CD8-positive, alpha-beta memory T cell (primary cell): ENCODE results near the gene TECR. TPM values are rescaled to one million over a fixed set of nuclear protein-coding genes. Genes with fewer than 3 reads are reported as not detected.

ENCODE experiments used
- CTCF ChIA-PET: fragments of 350-600 bp; sonication (Branson Sonifier 250); formaldehyde crosslinking; loops from one replicate; lab custom pipeline; 2021; ENCODE audit warnings: antibody characterized with exemption; lab: Charles Lee
- POLR2A ChIA-PET: fragments of 350-600 bp; sonication (Branson Sonifier 250); formaldehyde crosslinking; loops from one replicate; lab custom pipeline; 2021; ENCODE audit warnings: antibody characterized with exemption; lab: Charles Lee
- DNase-seq, 5 donors: peaks; one replicate each; pipeline versions ENCODE4 v3.0.0 to v3.0.0-alpha.2; 2020 to 2022; ENCODE audit warnings: mixed read lengths in 1 of 5
- H3K27ac ChIP-seq: one replicate; pipeline ENCODE4 v1.7.0; 2013; ENCODE audit warnings: low read depth, mild to moderate bottlenecking, low read length, moderate library complexity
- H3K27me3 ChIP-seq: 2 replicates; pipeline ENCODE4 v1.7.0; 2013; ENCODE audit warnings: low read length, mild to moderate bottlenecking; ENCODE audit not compliant: insufficient read depth, poor library complexity, severe bottlenecking
- H3K36me3 ChIP-seq: 2 replicates; pipeline ENCODE4 v1.7.0; 2013; ENCODE audit warnings: mild to moderate bottlenecking, low read length, moderate library complexity; ENCODE audit not compliant: insufficient read depth
- H3K4me1 ChIP-seq: 2 replicates; pipeline ENCODE4 v1.7.0; 2013; ENCODE audit warnings: mild to moderate bottlenecking, low read length, moderate library complexity; ENCODE audit not compliant: insufficient read depth
- H3K4me3 ChIP-seq: 2 replicates; pipeline ENCODE4 v1.7.0; 2013; ENCODE audit warnings: mild to moderate bottlenecking, low read length
- H3K9me3 ChIP-seq: 2 replicates; pipeline ENCODE4 v1.7.0; 2013; ENCODE audit warnings: mild to moderate bottlenecking, low read length
- H3K27ac Mint-ChIP-seq, 8 donors: one replicate each; pipeline ENCODE4 v1.8.0; 2020 to 2021; ENCODE audit warnings: mixed read lengths in 8 of 8, mild to moderate bottlenecking in 6 of 8, inconsistent platforms in 3 of 8, moderate library complexity in 3 of 8
- H3K27me3 Mint-ChIP-seq, 2 donors: one replicate each; pipeline ENCODE4 v1.8.0; 2020 to 2021; ENCODE audit warnings: mixed read lengths in 2 of 2, mild to moderate bottlenecking in 1 of 2, moderate library complexity in 1 of 2
- H3K36me3 Mint-ChIP-seq, 3 donors: one replicate each; pipeline ENCODE4 v1.8.0; 2020 to 2021; ENCODE audit warnings: mixed read lengths in 3 of 3, inconsistent platforms in 1 of 3, mild to moderate bottlenecking in 1 of 3
- H3K4me1 Mint-ChIP-seq, 3 donors: one replicate each; pipeline ENCODE4 v1.8.0; 2020 to 2021; ENCODE audit warnings: mixed read lengths in 3 of 3, inconsistent platforms in 1 of 3, mild to moderate bottlenecking in 1 of 3
- H3K4me3 Mint-ChIP-seq, 7 donors: one replicate each; pipeline ENCODE4 v1.8.0; 2020 to 2021; ENCODE audit warnings: mixed read lengths in 7 of 7, mild to moderate bottlenecking in 6 of 7, moderate library complexity in 4 of 7, inconsistent platforms in 2 of 7
- H3K9me3 Mint-ChIP-seq, 5 donors: one replicate each; pipeline ENCODE4 v1.8.0; 2020 to 2022; ENCODE audit warnings: mixed read lengths in 5 of 5, mild to moderate bottlenecking in 3 of 5, moderate library complexity in 2 of 5, inconsistent platforms in 1 of 5
- polyA plus RNA-seq: library from polyadenylated mRNA; unstranded; fragments of 300-500 nt; fragmentation: Illumina TruSeq; gene quantifications from one replicate; pipeline ENCODE4 v1.2.3, GENCODE V29; 2021
- total RNA-seq, 2 experiments: library from RNA; stranded (reverse); gene quantifications; one replicate each; pipeline ENCODE4 v1.2.3, GENCODE V29; 2021

Gene TECR
- total and polyA plus RNA-seq, 3 experiments from 2014 or later: 114 to 268 (median 123) TPM

DNA sequence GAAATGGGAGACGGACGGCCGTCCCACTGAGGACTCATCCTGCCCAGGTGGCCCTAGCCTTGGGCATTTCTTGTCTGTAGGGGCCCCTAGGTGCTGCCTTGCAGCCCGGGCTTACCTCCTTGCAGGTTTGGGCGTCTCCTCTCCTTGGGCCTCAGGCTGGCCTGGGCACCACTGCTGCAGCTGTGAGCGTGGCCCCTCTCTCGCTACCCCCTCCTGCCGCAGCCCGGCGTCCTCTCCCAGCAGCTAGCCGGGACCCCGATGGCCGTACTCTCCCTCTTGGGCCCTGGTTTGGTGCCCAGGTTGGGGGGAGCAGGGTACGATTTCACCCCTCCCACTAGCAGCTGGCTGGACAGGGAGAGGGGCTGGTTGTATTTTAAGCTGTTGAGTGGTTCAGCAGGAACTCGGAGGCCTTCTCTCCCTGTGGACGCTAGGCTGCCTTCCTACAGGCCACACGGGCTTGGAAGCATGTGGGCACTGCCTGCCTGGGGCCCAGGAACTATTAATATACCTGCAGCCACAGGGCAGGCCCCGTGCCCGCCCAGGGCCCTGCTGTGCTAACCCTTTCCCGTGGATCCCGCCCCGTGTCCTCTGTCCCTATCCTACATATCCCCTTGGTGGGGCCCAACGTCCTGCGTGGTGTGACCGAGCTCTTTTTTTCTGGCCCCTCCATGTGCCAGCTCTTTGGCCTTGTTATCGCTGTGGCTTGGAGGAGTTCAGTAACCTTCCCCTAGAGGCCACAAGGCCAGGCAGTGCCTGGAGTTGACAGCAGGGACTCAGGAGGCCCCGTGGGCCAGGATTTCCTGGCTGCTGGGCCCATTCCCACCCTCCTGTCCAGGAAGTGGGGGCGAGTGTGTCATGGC is 30.8 kb downstream of the TECR start:
- peak overlapping the region in 1 of 7 donors; percentile 51 for H3K4me3 Mint-ChIP-seq
- peaks cover 21 to 54% (median 31%) of the 10 kb centered on the region in 3 donors for H3K4me1 Mint-ChIP-seq
- no peaks in the 10 kb centered on the region for H3K27me3 ChIP-seq
- H3K4me3 ChIP-seq: no peak overlapping the region
- DNase-seq: no peak
- CTCF ChIA-PET: interaction anchor here (1.2 to 3.8 kb wide), 2 partner anchors 13 to 80 kb away, joined by 3 to 20 read pairs; partner anchors contain the start of gene NDUFB7
- no peaks in the 10 kb centered on the region for H3K9me3 ChIP-seq
- H3K27ac Mint-ChIP-seq: peak overlapping the region in 4 of 8 donors; percentile 51 to 83 (median 68)
- POLR2A ChIA-PET: interaction anchor here (1.2 kb wide), 1 partner anchor 43 kb away, joined by 5 read pairs; no protein-coding TSS in a partner anchor
- no peaks in the 10 kb centered on the region for H3K27me3 Mint-ChIP-seq
- H3K27ac ChIP-seq: no peak overlapping the region
- H3K36me3 ChIP-seq: peaks cover 7% of the 10 kb centered on the region
- H3K36me3 Mint-ChIP-seq: peaks cover 0 to 27% (median 3%) of the 10 kb centered on the region in 3 donors
- no peaks in the 10 kb centered on the region for H3K9me3 Mint-ChIP-seq
- H3K4me1 ChIP-seq: peaks cover 45% of the 10 kb centered on the region

GRCh38 chr19:14560776-14561108 is 31.3 kb downstream of the TECR start:
- Mint-ChIP-seq H3K27me3 (no peaks in the 10 kb centered on the region), H3K36me3 (peaks cover 0 to 33% (median 3%) of the 10 kb centered on the region in 3 donors), H3K4me1 (peaks cover 20 to 54% (median 31%) of the 10 kb centered on the region in 3 donors), H3K9me3 (no peaks in the 10 kb centered on the region), H3K4me3 (no peak overlapping the region), H3K27ac (peak overlapping the region in 4 of 8 donors; percentile 51 to 83 (median 64))
- no peak overlapping the region for H3K27ac ChIP-seq
- H3K4me1 ChIP-seq: peaks cover 43% of the 10 kb centered on the region
- H3K27me3 ChIP-seq: no peaks in the 10 kb centered on the region
- CTCF ChIA-PET: interaction anchor here (3.8 kb wide), 1 partner anchor 12 kb away, joined by 20 read pairs; the partner anchor contains the start of gene NDUFB7
- no peak overlapping the region for H3K4me3 ChIP-seq
- H3K9me3 ChIP-seq: no peaks in the 10 kb centered on the region
- H3K36me3 ChIP-seq: peaks cover 7% of the 10 kb centered on the region
- POLR2A ChIA-PET: interaction anchor here (1.2 kb wide), 1 partner anchor 44 kb away, joined by 5 read pairs; no protein-coding TSS in a partner anchor
- DNase-seq: no peak

DNA sequence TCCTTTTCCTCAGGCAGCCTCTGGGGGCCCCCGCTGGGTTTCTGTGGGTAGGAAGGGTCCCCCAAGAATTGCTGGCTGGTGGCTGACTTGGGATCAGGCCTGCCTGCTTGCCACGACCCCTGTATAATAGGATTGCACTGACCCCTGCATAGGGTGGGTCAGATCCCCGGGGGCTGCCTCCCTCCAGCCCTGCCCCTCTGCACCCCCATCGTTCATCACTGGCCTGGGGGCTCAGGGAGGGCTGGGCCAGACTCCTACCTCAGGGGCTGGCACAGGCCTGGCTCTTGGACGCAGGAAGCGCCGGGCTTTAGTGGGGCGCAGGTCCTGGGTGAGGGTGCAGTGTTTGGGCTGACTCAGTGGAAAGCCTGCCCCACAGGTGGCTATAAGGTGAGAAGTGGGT is 31.9 kb downstream of the TECR start:
- Histone ChIP-seq H3K27ac (no peak overlapping the region), H3K4me3 (no peak overlapping the region), H3K4me1 (peaks cover 38% of the 10 kb centered on the region), H3K27me3 (no peaks in the 10 kb centered on the region), H3K36me3 (peaks cover 7% of the 10 kb centered on the region), H3K9me3 (no peaks in the 10 kb centered on the region)
- H3K9me3 Mint-ChIP-seq: no peaks in the 10 kb centered on the region
- H3K27ac Mint-ChIP-seq: peak overlapping the region in 5 of 8 donors; percentile 50 to 97 (median 77)
- CTCF ChIA-PET: interaction anchor here (1.3 to 3.8 kb wide), 2 partner anchors 12 to 57 kb away, joined by 5 to 20 read pairs; partner anchors contain the start of gene NDUFB7
- no peak for DNase-seq
- peaks cover 0 to 37% (median 3%) of the 10 kb centered on the region in 3 donors for H3K36me3 Mint-ChIP-seq
- H3K27me3 Mint-ChIP-seq: no peaks in the 10 kb centered on the region
- H3K4me1 Mint-ChIP-seq: peaks cover 17 to 52% (median 26%) of the 10 kb centered on the region in 3 donors
- POLR2A ChIA-PET: no interaction called here
- peak overlapping the region in 1 of 7 donors; percentile 83 for H3K4me3 Mint-ChIP-seq

DNA sequence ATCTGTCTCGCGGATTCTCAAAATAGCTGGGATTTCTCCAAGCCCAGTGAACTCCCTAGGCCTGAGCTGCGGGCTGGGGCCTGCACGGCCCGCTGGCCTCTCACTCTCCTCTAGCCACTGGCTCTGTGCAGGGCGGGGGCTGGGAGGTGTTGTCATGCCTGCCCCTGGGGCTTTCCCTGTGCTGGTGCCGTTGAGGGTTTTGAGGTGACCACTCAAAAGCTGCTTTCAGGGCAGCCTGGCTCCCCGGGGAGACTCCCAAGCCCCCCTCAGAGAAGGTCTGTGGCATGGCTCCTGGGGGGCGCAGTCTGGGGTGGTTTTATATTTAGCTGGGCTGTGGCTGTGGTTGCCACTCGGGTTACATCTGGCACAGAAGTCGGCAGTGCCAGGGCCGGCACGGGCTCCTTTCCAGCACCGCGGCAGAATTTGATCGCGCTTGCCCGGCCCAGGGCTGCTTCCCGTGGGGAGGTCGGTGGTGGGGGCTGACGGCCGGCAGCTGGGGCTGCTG is 32.5 kb downstream of the TECR start:
- POLR2A ChIA-PET: no interaction called here
- peak in 2 of 5 donors; percentile 17 to 29 for DNase-seq
- H3K36me3 Mint-ChIP-seq: peaks cover 0 to 37% (median 3%) of the 10 kb centered on the region in 3 donors
- Histone ChIP-seq H3K4me3 (no peak overlapping the region), H3K9me3 (no peaks in the 10 kb centered on the region), H3K36me3 (peaks cover 7% of the 10 kb centered on the region), H3K27ac (no peak overlapping the region), H3K27me3 (no peaks in the 10 kb centered on the region), H3K4me1 (peaks cover 33% of the 10 kb centered on the region)
- CTCF ChIA-PET: interaction anchor here (1.3 to 3.8 kb wide), 2 partner anchors 11 to 57 kb away, joined by 5 to 20 read pairs; partner anchors contain the start of gene NDUFB7
- H3K9me3 Mint-ChIP-seq: no peaks in the 10 kb centered on the region
- H3K27me3 Mint-ChIP-seq: no peaks in the 10 kb centered on the region
- peak overlapping the region in 2 of 7 donors; percentile 38 to 83 for H3K4me3 Mint-ChIP-seq
- peaks cover 15 to 51% (median 20%) of the 10 kb centered on the region in 3 donors for H3K4me1 Mint-ChIP-seq
- H3K27ac Mint-ChIP-seq: peak overlapping the region in 6 of 8 donors; percentile 50 to 97 (median 75)

DNA sequence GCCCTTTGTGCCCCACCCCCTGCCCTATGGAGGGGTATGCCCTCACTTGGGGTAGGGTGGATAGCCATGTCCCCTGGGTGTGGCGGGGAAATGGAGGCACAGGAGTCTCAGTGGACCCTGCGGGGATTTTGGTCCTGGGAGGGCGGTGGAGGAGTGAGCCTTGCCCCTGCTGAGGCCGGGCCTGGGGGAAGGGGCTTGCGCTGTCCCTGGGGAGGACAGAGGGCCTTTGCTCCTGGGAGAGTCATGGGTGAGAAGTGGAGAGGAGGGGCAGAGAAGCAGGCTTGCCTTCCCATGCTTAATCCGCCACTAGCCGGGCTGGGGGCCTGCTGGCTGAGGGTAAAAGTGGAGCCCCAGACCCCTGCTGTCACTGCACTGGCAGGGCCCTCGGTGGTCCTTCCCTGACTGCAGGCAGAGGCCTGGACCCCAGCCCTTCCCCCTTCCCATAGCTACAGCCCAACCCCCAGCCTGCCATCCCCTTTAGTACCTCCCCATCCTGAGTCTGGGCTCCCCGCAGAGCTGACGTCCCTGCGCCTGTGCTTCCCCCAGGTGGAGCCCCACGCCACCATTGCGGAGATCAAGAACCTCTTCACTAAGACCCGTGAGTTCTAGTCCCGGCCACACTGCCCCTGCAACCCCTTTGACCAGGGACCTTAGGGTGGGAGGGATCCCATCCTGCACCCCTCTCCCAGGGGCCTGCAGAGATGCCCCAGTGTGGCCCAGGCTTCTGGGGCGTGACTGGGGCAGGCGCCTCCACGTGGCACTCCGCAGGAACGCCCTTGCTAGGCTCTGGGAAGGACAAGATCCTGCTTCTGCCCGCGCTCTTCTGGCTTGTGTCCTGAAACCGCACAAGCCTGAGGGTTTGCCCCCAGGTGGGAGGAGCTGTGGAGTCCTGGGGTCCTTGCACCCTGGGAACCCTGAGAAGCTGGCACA is 33.5 kb downstream of the TECR start:
- Mint-ChIP-seq H3K4me1 (peaks cover 24 to 60% (median 25%) of the 10 kb centered on the region in 3 donors), H3K36me3 (peaks cover 0 to 47% (median 3%) of the 10 kb centered on the region in 3 donors), H3K27ac (peak overlapping the region in 3 of 8 donors; percentile 30 to 94 (median 81)), H3K4me3 (peak overlapping the region in 1 of 7 donors; percentile 59), H3K9me3 (no peaks in the 10 kb centered on the region), H3K27me3 (no peaks in the 10 kb centered on the region)
- CTCF ChIA-PET: interaction anchor here (0.8 to 3.8 kb wide), 3 partner anchors 10 to 58 kb away, joined by 3 to 20 read pairs (median 5); partner anchors contain the start of gene NDUFB7
- Histone ChIP-seq H3K36me3 (peaks cover 14% of the 10 kb centered on the region), H3K27ac (no peak overlapping the region), H3K4me3 (no peak overlapping the region), H3K9me3 (no peaks in the 10 kb centered on the region), H3K4me1 (peaks cover 36% of the 10 kb centered on the region), H3K27me3 (no peaks in the 10 kb centered on the region)
- DNase-seq: no peak
- POLR2A ChIA-PET: no interaction called here

DNA sequence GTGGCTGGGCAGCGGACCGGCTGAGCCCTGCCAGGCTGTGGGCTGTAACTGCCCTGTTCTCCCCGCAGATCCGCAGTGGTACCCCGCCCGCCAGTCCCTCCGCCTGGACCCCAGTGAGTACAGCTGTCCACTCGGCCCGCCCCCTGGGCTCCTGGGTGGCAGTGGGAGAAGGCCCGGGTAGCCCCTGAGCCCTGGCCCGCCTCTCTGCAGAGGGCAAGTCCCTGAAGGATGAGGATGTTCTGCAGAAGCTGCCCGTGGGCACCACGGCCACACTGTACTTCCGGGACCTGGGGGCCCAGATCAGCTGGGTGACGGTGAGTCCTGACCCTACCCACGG is 34.2 kb downstream of the TECR start:
- Mint-ChIP-seq H3K9me3 (no peaks in the 10 kb centered on the region), H3K4me3 (peak overlapping the region in 1 of 7 donors; percentile 70), H3K27ac (peak overlapping the region in 2 of 8 donors; percentile 76 to 81), H3K36me3 (peaks cover 0 to 48% (median 3%) of the 10 kb centered on the region in 3 donors), H3K4me1 (peaks cover 24 to 59% (median 29%) of the 10 kb centered on the region in 3 donors), H3K27me3 (no peaks in the 10 kb centered on the region)
- H3K27me3 ChIP-seq: no peaks in the 10 kb centered on the region
- H3K4me3 ChIP-seq: no peak overlapping the region
- H3K36me3 ChIP-seq: peaks cover 14% of the 10 kb centered on the region
- ChIA-PET POLR2A (no interaction called here), CTCF (interaction anchor here (0.8 to 3.8 kb wide), 2 partner anchors 9 to 48 kb away, joined by 3 to 20 read pairs; partner anchors contain the start of gene NDUFB7)
- no peaks in the 10 kb centered on the region for H3K9me3 ChIP-seq
- no peak overlapping the region for H3K27ac ChIP-seq
- H3K4me1 ChIP-seq: peaks cover 35% of the 10 kb centered on the region
- no peak for DNase-seq

DNA sequence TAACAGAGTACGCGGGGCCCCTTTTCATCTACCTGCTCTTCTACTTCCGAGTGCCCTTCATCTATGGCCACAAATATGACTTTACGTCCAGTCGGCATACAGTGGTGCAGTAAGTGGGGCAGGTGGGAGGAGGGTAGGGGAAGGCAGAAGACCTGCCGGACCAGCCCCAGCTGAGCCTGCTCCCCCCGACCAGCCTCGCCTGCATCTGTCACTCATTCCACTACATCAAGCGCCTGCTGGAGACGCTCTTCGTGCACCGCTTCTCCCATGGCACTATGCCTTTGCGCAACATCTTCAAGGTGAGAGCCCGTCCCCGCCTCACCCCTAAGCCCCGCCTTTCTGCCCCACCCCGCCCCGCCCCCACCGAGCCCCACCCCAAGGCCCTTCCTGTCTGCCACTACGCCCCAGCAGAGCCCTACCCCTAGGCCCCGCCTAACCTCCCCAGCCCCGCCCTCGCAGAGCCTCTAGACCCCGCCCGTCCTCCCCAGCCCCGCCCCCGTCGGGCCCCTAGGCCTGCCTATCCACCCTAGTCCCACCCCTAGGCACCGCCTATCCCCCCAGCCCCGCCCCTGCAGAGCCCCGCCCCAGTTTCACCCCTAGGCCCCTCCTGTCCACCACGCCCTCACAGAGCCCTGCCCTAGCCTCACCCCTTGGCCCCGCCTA is 34.7 kb downstream of the TECR start:
- H3K27me3 Mint-ChIP-seq: no peaks in the 10 kb centered on the region
- H3K27ac Mint-ChIP-seq: peak overlapping the region in 5 of 8 donors; percentile 34 to 84 (median 79)
- H3K9me3 Mint-ChIP-seq: no peaks in the 10 kb centered on the region
- peak overlapping the region in 2 of 7 donors; percentile 62 to 70 for H3K4me3 Mint-ChIP-seq
- no peak overlapping the region for H3K4me3 ChIP-seq
- H3K27me3 ChIP-seq: no peaks in the 10 kb centered on the region
- H3K4me1 ChIP-seq: peaks cover 30% of the 10 kb centered on the region
- peak in 4 of 5 donors; percentile 30 to 52 (median 40) for DNase-seq
- peaks cover 14% of the 10 kb centered on the region for H3K36me3 ChIP-seq
- H3K4me1 Mint-ChIP-seq: peaks cover 26 to 60% (median 30%) of the 10 kb centered on the region in 3 donors
- no peaks in the 10 kb centered on the region for H3K9me3 ChIP-seq
- no peak overlapping the region for H3K27ac ChIP-seq
- H3K36me3 Mint-ChIP-seq: peaks cover 0 to 49% (median 3%) of the 10 kb centered on the region in 3 donors
- ChIA-PET POLR2A (no interaction called here), CTCF (interaction anchor here (0.8 to 3.8 kb wide), 3 partner anchors 7 to 48 kb away, joined by 3 to 20 read pairs (median 3); partner anchors contain the start of gene NDUFB7)
